CD4-positive, alpha-beta T cell (primary cell): ENCODE data around the gene TMC7. TPM values are rescaled to one million over a fixed set of nuclear protein-coding genes. Genes with fewer than 3 reads are reported as not detected.
"Not testable (repeated sequence)": the region's sequence is repeated elsewhere in the genome, so short reads cannot be mapped to it uniquely, and the experiment has no call there.

Source experiments
- ATAC-seq: fragments of 200-7000 bp; cut with Tn5 transposase; one replicate; pipeline ENCODE4 v1.10.0; 2022; ENCODE audit warnings: mild to moderate bottlenecking; ENCODE audit not compliant: poor library complexity
- CTCF ChIA-PET: fragments of 350-600 bp; sonication (Branson Sonifier 250); formaldehyde crosslinking; loops from one replicate; lab custom pipeline; 2021; ENCODE audit warnings: antibody characterized with exemption, inconsistent platforms; lab: Charles Lee
- POLR2A ChIA-PET: fragments of 350-600 bp; sonication (Branson Sonifier 250); formaldehyde crosslinking; loops from one replicate; lab custom pipeline; 2021; ENCODE audit warnings: antibody characterized with exemption, inconsistent platforms; lab: Charles Lee
- DNase-seq, 14 experiments: peaks; one replicate each; pipeline ENCODE4 v3.0.0-alpha.2; 2013 to 2020; ENCODE audit warnings: mixed read lengths in 2 of 14
- H3K27ac ChIP-seq, 2 donors: one replicate each; pipeline versions ENCODE4 v1.5.1 to v1.7.0; 2013; ENCODE audit warnings: low read length in 2 of 2, low read depth in 1 of 2, mild to moderate bottlenecking in 1 of 2
- H3K27me3 ChIP-seq, 2 experiments: 1 replicate in 1 of 2; 2 replicates in 1 of 2; pipeline versions ENCODE4 v1.6.1 to v1.7.0; 2013; ENCODE audit warnings: low read length in 2 of 2, control low read depth in 1 of 2, mild to moderate bottlenecking in 1 of 2, moderate library complexity in 1 of 2; ENCODE audit not compliant: insufficient read depth in 2 of 2, control insufficient read depth in 1 of 2
- H3K36me3 ChIP-seq: one replicate; pipeline ENCODE4 v1.6.1; 2013; ENCODE audit warnings: low read length, control low read depth; ENCODE audit not compliant: insufficient read depth
- H3K4me1 ChIP-seq: one replicate; pipeline ENCODE4 v1.6.1; 2013; ENCODE audit warnings: low read length, control low read depth; ENCODE audit not compliant: insufficient read depth
- H3K4me3 ChIP-seq: one replicate; pipeline ENCODE4 v1.5.1; 2013; ENCODE audit warnings: mild to moderate bottlenecking, low read length, moderate library complexity
- H3K9me3 ChIP-seq, 2 experiments: 1 replicate in 1 of 2; 2 replicates in 1 of 2; pipeline versions ENCODE4 v1.6.1 to v1.7.0; 2013; ENCODE audit warnings: low read length in 2 of 2, mild to moderate bottlenecking in 2 of 2, control low read depth in 1 of 2, moderate library complexity in 1 of 2; ENCODE audit not compliant: control insufficient read depth in 1 of 2, insufficient read depth in 1 of 2
- H3K27ac Mint-ChIP-seq: one replicate; pipeline ENCODE4 v1.8.0; 2020; ENCODE audit warnings: mixed read lengths
- H3K27me3 Mint-ChIP-seq: one replicate; pipeline ENCODE4 v1.8.0; 2021; ENCODE audit warnings: mixed read lengths
- H3K36me3 Mint-ChIP-seq: one replicate; pipeline ENCODE4 v1.8.0; 2021; ENCODE audit warnings: low read depth, mixed read lengths
- H3K4me1 Mint-ChIP-seq: one replicate; pipeline ENCODE4 v1.8.0; 2021; ENCODE audit warnings: low read depth, mixed read lengths
- H3K4me3 Mint-ChIP-seq: one replicate; pipeline ENCODE4 v1.8.0; 2020; ENCODE audit warnings: mild to moderate bottlenecking, mixed read lengths
- H3K9me3 Mint-ChIP-seq: one replicate; pipeline ENCODE4 v1.8.0; 2020; ENCODE audit warnings: mixed read lengths
- intact Hi-C, 2 experiments: fragments of 100-400 bp; cut with DNase I in 1 of 2; cut with micrococcal nuclease in 1 of 2; formaldehyde crosslinking; loops; one replicate each; pipeline versions ENCODE4 v1.15.1 to v1.9.0; 2023 to 2025; cut with DNase I, micrococcal nuclease
- total RNA-seq, 174 experiments: library from RNA in 2 of 174; stranded (reverse) in 2 of 174; gene quantifications; one replicate each; pipeline ENCODE4 v1.2.3 and lab custom pipeline; 2021 to 2026
- TF ChIP-seq, protein P1 (sequence below): fragments of 200-600 bp; IDR thresholded peaks from one replicate; pipeline ENCODE4 v1.8.0; 2022; ENCODE audit warnings: antibody characterized with exemption, mild to moderate bottlenecking

Gene TMC7
- total RNA-seq, 2 experiments from 2014 or later: not detected

DNA sequence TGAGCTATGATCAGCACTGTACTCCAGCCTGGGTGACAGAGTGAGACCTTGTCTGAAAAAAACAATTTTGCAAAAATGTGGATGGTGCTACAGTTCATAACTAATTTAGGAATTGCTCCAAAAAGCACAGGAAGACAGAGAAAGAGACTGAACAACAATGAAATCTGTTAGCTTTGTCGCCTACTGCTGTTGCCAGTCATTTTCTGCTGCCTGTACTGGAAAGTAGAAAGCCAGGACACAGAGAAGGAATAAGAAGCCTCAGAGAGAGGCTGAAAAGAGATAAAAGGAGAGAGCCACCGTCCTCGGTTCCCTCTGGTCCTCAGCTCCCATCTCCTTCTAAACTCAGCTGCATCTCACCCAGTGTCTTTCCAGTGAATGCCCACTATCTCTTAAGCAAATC, 8.6 kb upstream of the TMC7 start:
- Mint-ChIP-seq H3K27me3 (peaks cover 26% of the 10 kb centered on the region), H3K9me3 (no peaks in the 10 kb centered on the region), H3K4me1 (no peaks in the 10 kb centered on the region), H3K4me3 (no peak overlapping the region), H3K36me3 (no peaks in the 10 kb centered on the region), H3K27ac (no peak overlapping the region)
- POLR2A ChIA-PET: no interaction called here
- no peak for DNase-seq
- CTCF ChIA-PET: interaction anchor here (0.6 kb wide), 1 partner anchor 1493 kb away, joined by 4 read pairs; no protein-coding TSS in a partner anchor
- intact Hi-C loops: no loop called here
- TF ChIP-seq, protein P1, sequence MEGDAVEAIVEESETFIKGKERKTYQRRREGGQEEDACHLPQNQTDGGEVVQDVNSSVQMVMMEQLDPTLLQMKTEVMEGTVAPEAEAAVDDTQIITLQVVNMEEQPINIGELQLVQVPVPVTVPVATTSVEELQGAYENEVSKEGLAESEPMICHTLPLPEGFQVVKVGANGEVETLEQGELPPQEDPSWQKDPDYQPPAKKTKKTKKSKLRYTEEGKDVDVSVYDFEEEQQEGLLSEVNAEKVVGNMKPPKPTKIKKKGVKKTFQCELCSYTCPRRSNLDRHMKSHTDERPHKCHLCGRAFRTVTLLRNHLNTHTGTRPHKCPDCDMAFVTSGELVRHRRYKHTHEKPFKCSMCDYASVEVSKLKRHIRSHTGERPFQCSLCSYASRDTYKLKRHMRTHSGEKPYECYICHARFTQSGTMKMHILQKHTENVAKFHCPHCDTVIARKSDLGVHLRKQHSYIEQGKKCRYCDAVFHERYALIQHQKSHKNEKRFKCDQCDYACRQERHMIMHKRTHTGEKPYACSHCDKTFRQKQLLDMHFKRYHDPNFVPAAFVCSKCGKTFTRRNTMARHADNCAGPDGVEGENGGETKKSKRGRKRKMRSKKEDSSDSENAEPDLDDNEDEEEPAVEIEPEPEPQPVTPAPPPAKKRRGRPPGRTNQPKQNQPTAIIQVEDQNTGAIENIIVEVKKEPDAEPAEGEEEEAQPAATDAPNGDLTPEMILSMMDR: no peak
- Histone ChIP-seq H3K27ac (no peak overlapping the region), H3K4me3 (no peak overlapping the region), H3K27me3 (peaks cover 0 to 2% of the 10 kb centered on the region in 2 experiments), H3K4me1 (no peaks in the 10 kb centered on the region), H3K36me3 (no peaks in the 10 kb centered on the region), H3K9me3 (no peaks in the 10 kb centered on the region)
- ATAC-seq: no peak

DNA sequence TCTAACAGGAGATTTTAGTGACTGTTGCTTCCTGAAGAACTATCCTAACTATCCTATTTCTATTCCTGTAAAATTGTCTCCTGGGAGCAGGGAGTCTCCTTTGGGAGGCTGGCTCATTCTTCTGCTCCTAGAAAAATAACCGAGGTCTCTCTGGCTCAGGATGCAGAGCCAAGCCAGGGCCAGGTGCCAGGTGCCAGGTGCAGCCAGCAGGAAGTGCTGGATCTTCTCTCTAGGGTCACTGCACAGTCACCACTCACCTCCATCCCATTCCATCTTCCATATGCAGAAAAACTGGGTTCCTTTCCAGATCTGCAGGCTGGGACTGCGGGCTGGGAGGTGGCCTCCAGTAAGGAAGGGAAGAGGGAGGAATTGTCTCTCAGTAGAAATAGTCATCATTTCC, 3.8 kb upstream of the TMC7 start:
- H3K36me3 ChIP-seq: no peaks in the 10 kb centered on the region
- Mint-ChIP-seq H3K4me3 (no peak overlapping the region), H3K4me1 (no peaks in the 10 kb centered on the region), H3K9me3 (no peaks in the 10 kb centered on the region), H3K27me3 (peaks cover 55% of the 10 kb centered on the region), H3K36me3 (no peaks in the 10 kb centered on the region), H3K27ac (no peak overlapping the region)
- DNase-seq: no peak
- POLR2A ChIA-PET: no interaction called here
- H3K4me3 ChIP-seq: no peak overlapping the region
- CTCF ChIA-PET: no interaction called here
- H3K27me3 ChIP-seq: peaks cover 16 to 24% of the 10 kb centered on the region in 2 experiments
- no peaks in the 10 kb centered on the region for H3K4me1 ChIP-seq
- no peak overlapping the region for H3K27ac ChIP-seq
- intact Hi-C loops: no loop called here
- TF ChIP-seq, protein P1: no peak
- no peak for ATAC-seq
- H3K9me3 ChIP-seq: no peaks in the 10 kb centered on the region

DNA sequence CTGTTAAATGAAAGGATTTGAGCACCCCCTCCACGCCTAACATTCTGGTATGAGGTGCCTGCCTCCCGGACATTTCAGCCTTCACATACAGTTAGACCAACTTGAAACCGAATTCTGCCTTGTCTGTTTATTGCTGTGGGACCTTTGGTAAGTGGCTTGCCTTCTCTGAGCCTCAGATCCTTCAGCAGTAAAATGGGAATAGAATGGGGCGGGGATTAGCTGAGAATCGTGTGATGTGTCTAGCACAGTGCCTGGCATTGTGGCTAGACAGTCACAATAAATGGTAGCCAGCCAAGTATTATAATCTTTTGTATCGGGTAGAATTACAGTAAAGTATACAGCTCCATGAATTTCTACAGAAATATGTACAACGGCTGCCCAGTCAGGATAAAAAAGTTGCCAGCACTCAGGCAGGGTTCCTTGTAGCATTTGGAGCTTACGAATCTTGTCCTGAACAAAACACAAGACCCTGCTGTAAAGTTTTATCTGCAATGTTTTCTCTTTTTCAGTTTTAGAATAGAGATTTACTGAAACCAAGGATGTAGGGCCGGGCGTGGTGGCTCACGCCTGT, 786 bp downstream of the TMC7 start:
- intact Hi-C loops: no loop called here
- POLR2A ChIA-PET: no interaction called here
- no peaks in the 10 kb centered on the region for H3K9me3 ChIP-seq
- DNase-seq: no peak
- no peaks in the 10 kb centered on the region for H3K4me1 ChIP-seq
- CTCF ChIA-PET: interaction anchor here (0.6 kb wide), 1 partner anchor 81 kb away, joined by 3 read pairs; no protein-coding TSS in a partner anchor
- H3K4me3 ChIP-seq: no peak overlapping the region
- Mint-ChIP-seq H3K9me3 (no peaks in the 10 kb centered on the region), H3K36me3 (no peaks in the 10 kb centered on the region), H3K27me3 (peaks cover 51% of the 10 kb centered on the region), H3K4me1 (no peaks in the 10 kb centered on the region), H3K4me3 (no peak overlapping the region), H3K27ac (no peak overlapping the region)
- TF ChIP-seq, protein P1: no peak
- peaks cover 13 to 26% of the 10 kb centered on the region in 2 experiments for H3K27me3 ChIP-seq
- no peak overlapping the region for H3K27ac ChIP-seq
- no peak for ATAC-seq
- H3K36me3 ChIP-seq: no peaks in the 10 kb centered on the region

DNA sequence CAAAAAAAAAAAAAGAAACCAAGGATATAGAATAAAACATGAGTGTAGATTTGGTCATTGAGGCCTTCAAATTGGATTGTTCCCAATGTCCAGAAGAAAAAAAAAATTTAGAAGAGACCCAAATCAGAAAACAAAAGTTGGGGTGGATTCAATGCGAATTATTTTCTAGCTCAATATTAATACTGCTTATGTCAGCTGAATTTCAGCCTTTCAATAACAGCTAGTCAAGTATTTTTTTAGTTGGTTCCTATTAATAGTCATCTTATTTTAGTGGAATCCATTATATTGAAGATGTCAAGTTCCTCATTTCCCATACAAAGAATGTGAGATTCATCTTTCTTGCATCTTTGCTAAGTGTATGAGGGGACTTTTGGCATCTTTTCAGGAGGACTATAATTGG, 1.5 kb downstream of the TMC7 start:
- intact Hi-C loops, H3K9me3 ChIP-seq, H3K27ac Mint-ChIP-seq, DNase-seq, H3K27ac ChIP-seq, H3K36me3 ChIP-seq, H3K4me3 Mint-ChIP-seq, ATAC-seq, POLR2A ChIA-PET, H3K9me3 Mint-ChIP-seq, H3K36me3 Mint-ChIP-seq, H3K4me1 ChIP-seq, H3K4me1 Mint-ChIP-seq, H3K4me3 ChIP-seq: not testable (repeated sequence)
- H3K27me3 Mint-ChIP-seq: peaks cover 44% of the 10 kb centered on the region
- CTCF ChIA-PET: interaction anchor here (0.6 kb wide), 1 partner anchor 81 kb away, joined by 3 read pairs; no protein-coding TSS in a partner anchor
- peaks cover 13 to 26% of the 10 kb centered on the region in 2 experiments for H3K27me3 ChIP-seq

DNA sequence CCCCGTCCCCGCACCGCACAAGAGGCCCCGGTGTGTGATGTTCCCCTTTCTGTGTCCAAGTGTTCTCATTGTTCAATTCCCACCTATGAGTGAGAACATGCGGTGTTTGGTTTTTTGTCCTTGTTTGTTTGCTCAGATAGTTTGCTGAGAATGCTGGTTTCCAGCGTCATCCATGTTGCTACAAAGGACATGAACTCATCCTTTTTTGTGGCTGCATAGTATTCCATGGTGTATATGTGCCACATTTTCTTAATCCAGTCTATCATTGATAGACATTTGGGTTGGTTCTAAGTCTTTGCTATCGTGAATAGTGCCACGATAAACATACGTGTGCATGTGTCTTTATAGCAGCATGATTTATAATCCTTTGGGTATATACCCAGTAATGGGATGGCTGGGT, 8.0 kb downstream of the TMC7 start:
- CTCF ChIA-PET, H3K27ac ChIP-seq, intact Hi-C loops, H3K9me3 Mint-ChIP-seq, H3K9me3 ChIP-seq, POLR2A ChIA-PET, H3K4me1 ChIP-seq, H3K36me3 Mint-ChIP-seq, H3K27me3 Mint-ChIP-seq, H3K27ac Mint-ChIP-seq, DNase-seq, H3K4me1 Mint-ChIP-seq, H3K4me3 Mint-ChIP-seq, H3K27me3 ChIP-seq, H3K4me3 ChIP-seq, H3K36me3 ChIP-seq, ATAC-seq: not testable (repeated sequence)
